HG02981 (cell line): Measurements from ENCODE around the gene NTMT1.
"Not testable (repeated sequence)": the region's sequence is repeated elsewhere in the genome, so short reads cannot be mapped to it uniquely, and the experiment has no call there.

Experiments used
- ATAC-seq: cut with Tn5 transposase; IDR thresholded peaks from one replicate; pipeline ENCODE4 v1.9.1; 2021; ENCODE audit warnings: mild to moderate bottlenecking, moderate library complexity; ENCODE audit not compliant: unreplicated experiment

Gene NTMT1

GRCh38 chr9:129649726-129650679 is 24.0 kb downstream of the NTMT1 start:
- no peak for ATAC-seq

- ATAC-seq, result no peak
These were observed 24.8 kb downstream of the NTMT1 start for GRCh38 chr9:129650680-129651235.

GRCh38 chr9:129653823-129654553 is 28.0 kb downstream of the NTMT1 start:
- ATAC-seq, result no peak

- ATAC-seq, result no peak
These were observed 28.6 kb downstream of the NTMT1 start for GRCh38 chr9:129654554-129655040.

- ATAC-seq, result no peak
These were observed 29.2 kb downstream of the NTMT1 start for GRCh38 chr9:129655154-129655553.

GRCh38 chr9:129655696-129656095 is 29.7 kb downstream of the NTMT1 start:
- ATAC-seq, result no peak

- ATAC-seq, result no peak
These were observed 30.9 kb downstream of the NTMT1 start for GRCh38 chr9:129656795-129657390.

- no peak for ATAC-seq
These were observed 35.1 kb downstream of the NTMT1 start for GRCh38 chr9:129661029-129661428.

- not testable (repeated sequence) for ATAC-seq
These were observed 36.3 kb downstream of the NTMT1 start for GRCh38 chr9:129662239-129662638.

- ATAC-seq, result no peak
These were observed 38.9 kb downstream of the NTMT1 start for GRCh38 chr9:129664746-129665388.

- no peak for ATAC-seq
These were observed 39.4 kb downstream of the NTMT1 start, which contains the start of gene PRRX2 for GRCh38 chr9:129665389-129665775. Gene PRRX2, plus strand, starts transcription at chr9:129665647. Its CDS starts 221 bp downstream, at chr9:129665868.

GRCh38 chr9:129665814-129666520 is 40.0 kb downstream of the NTMT1 start:
- ATAC-seq, result no peak

GRCh38 chr9:129666575-129666974 is 40.6 kb downstream of the NTMT1 start:
- no peak for ATAC-seq

GRCh38 chr9:129667378-129667777 is 41.4 kb downstream of the NTMT1 start:
- ATAC-seq, result no peak

GRCh38 chr9:129667850-129668249 is 41.9 kb downstream of the NTMT1 start:
- ATAC-seq, result no peak

- no peak for ATAC-seq
These were observed 43.3 kb downstream of the NTMT1 start for GRCh38 chr9:129669141-129669718.

- no peak for ATAC-seq
These were observed 44.0 kb downstream of the NTMT1 start for GRCh38 chr9:129669946-129670345.

- no peak for ATAC-seq
These were observed 45.1 kb downstream of the NTMT1 start for GRCh38 chr9:129671065-129671464.

GRCh38 chr9:129671519-129671918 is 45.6 kb downstream of the NTMT1 start:
- ATAC-seq, result no peak
